Smooth muscle cell (in vitro differentiated cells): ENCODE results near the gene NDUFA11. TPM values are rescaled to one million over a fixed set of nuclear protein-coding genes. Genes with fewer than 3 reads are reported as not detected.

Experiments
- DNase-seq: peaks from one replicate; lab custom pipeline; 2025; ENCODE audit not compliant: unreplicated experiment; lab: John Stamatoyannopoulos, UW
- H2AFZ ChIP-seq: fragments of 200-600 bp; sonication (generic); 2 replicates; pipeline ENCODE4 v1.6.0; 2016; ENCODE audit warnings: antibody characterized with exemption, low read depth, mild to moderate bottlenecking
- H3F3A ChIP-seq: fragments of 200-600 bp; sonication (generic); 2 replicates; pipeline ENCODE4 v1.6.0; 2017; ENCODE audit warnings: antibody characterized with exemption, low read depth
- H3K27ac ChIP-seq: fragments of 200-600 bp; sonication (generic); 2 replicates; pipeline ENCODE4 v1.5.1; 2016; ENCODE audit warnings: low read depth, mild to moderate bottlenecking
- H3K27me3 ChIP-seq: fragments of 200-600 bp; sonication (generic); 2 replicates; pipeline ENCODE4 v1.6.1; 2016; ENCODE audit warnings: low read depth, mild to moderate bottlenecking
- H3K36me3 ChIP-seq: fragments of 200-600 bp; sonication (generic); 2 replicates; pipeline ENCODE4 v1.5.1; 2016; ENCODE audit warnings: low read depth
- H3K4me1 ChIP-seq: fragments of 200-600 bp; sonication (generic); 2 replicates; pipeline ENCODE4 v1.5.1; 2016; ENCODE audit warnings: low read depth
- H3K4me2 ChIP-seq: fragments of 200-600 bp; sonication (generic); 2 replicates; pipeline ENCODE4 v1.6.0; 2016; ENCODE audit warnings: mild to moderate bottlenecking
- H3K4me3 ChIP-seq: fragments of 200-600 bp; sonication (generic); 2 replicates; pipeline ENCODE4 v1.5.1; 2016; ENCODE audit warnings: mild to moderate bottlenecking
- H3K79me2 ChIP-seq: fragments of 200-600 bp; sonication (generic); 2 replicates; pipeline ENCODE4 v1.6.0; 2016; ENCODE audit warnings: low read depth, mild to moderate bottlenecking
- H3K9ac ChIP-seq: fragments of 200-600 bp; sonication (generic); 2 replicates; pipeline ENCODE4 v1.6.0; 2016; ENCODE audit warnings: low read depth
- H3K9me3 ChIP-seq: fragments of 200-600 bp; sonication (generic); replicated peaks from 2 replicates; pipeline ENCODE4 v1.5.1; 2016; ENCODE audit warnings: low read depth
- H4K20me1 ChIP-seq: fragments of 200-600 bp; sonication (generic); 2 replicates; pipeline ENCODE4 v1.6.0; 2016; ENCODE audit warnings: low read depth
- WGBS: methylation state at CpG from one replicate; pipeline ENCODE4 v1.1.7; 2016; ENCODE audit warnings: low lambda C conversion rate; 5-methylcytosine and 5-hydroxymethylcytosine counted together
- polyA plus RNA-seq: library from polyadenylated mRNA; unstranded; fragments of >200 nt; fragmentation: Nextera tagmentation; extraction: Ambion mirVana; gene quantifications from 2 replicates; pipeline ENCODE4 v1.2.1, GENCODE V29; 2016
- total RNA-seq: library from RNA; depleted of rRNA; stranded (reverse); fragments of >200 nt; gene quantifications from 2 replicates; pipeline ENCODE4 v1.2.3, GENCODE V29; 2014
- TF ChIP-seq, protein P1 (sequence below): fragments of 200-600 bp; sonication (generic); IDR thresholded peaks from 2 replicates; pipeline ENCODE4 v1.5.1; 2017; ENCODE audit warnings: borderline replicate concordance, mild to moderate bottlenecking, antibody characterized with exemption; ENCODE audit not compliant: insufficient read depth, poor library complexity, severe bottlenecking

Gene NDUFA11
- total and polyA plus RNA-seq, 2 experiments from 2014 or later: 169 to 493 TPM

DNA sequence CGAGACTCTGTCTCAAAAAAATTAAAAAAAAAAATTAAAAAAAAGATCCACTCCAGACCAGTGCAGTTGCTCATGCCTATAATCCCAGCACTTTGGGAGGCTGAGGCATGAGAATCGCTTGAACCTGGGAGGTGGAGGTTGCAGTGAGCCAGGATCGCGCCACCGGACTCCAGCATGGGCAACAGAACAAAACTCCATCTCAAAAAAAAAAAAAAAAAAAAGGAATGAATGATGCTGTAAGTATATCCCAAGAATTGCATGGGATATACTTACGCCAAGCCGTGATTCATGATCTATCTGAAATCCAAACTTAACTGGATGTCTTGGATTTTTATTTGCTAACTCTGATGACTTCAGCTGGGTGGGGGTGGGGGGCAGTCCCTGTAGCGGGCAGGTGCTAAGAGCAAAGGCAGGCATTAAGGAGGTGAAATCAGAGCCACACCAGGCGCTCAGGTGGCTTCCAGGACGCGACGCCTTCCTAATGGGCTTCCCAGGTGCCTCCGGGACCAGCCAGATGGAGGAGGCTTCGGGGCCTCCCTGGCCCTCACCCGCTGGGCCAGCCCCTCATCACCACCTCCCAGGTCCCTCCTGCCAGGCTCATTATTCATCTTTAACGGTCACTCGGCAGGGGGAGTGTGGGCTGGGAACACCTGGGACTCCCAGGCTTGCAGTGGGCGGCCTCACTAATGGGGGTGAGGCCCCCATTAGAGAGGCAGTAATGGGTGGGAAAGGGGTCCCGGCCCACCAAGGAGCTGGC, 21.9 kb downstream of the NDUFA11 start:
- Histone ChIP-seq H3K36me3 (no peaks in the 10 kb centered on the region), H3K4me1 (peaks cover 10% of the 10 kb centered on the region), H4K20me1 (no peaks in the 10 kb centered on the region), H3K9me3 (no peaks in the 10 kb centered on the region), H3K79me2 (no peaks in the 10 kb centered on the region), H3K4me3 (no peak overlapping the region), H3K9ac (no peak overlapping the region), H3K4me2 (no peak overlapping the region), H3F3A (no peaks in the 10 kb centered on the region), H3K27me3 (no peaks in the 10 kb centered on the region), H2AFZ (no peak overlapping the region), H3K27ac (no peak overlapping the region)
- no peak for DNase-seq
- 82% methylated on average over 19 of the region's 19 CpGs for WGBS
- TF ChIP-seq, protein P1, sequence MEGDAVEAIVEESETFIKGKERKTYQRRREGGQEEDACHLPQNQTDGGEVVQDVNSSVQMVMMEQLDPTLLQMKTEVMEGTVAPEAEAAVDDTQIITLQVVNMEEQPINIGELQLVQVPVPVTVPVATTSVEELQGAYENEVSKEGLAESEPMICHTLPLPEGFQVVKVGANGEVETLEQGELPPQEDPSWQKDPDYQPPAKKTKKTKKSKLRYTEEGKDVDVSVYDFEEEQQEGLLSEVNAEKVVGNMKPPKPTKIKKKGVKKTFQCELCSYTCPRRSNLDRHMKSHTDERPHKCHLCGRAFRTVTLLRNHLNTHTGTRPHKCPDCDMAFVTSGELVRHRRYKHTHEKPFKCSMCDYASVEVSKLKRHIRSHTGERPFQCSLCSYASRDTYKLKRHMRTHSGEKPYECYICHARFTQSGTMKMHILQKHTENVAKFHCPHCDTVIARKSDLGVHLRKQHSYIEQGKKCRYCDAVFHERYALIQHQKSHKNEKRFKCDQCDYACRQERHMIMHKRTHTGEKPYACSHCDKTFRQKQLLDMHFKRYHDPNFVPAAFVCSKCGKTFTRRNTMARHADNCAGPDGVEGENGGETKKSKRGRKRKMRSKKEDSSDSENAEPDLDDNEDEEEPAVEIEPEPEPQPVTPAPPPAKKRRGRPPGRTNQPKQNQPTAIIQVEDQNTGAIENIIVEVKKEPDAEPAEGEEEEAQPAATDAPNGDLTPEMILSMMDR: no peak

DNA sequence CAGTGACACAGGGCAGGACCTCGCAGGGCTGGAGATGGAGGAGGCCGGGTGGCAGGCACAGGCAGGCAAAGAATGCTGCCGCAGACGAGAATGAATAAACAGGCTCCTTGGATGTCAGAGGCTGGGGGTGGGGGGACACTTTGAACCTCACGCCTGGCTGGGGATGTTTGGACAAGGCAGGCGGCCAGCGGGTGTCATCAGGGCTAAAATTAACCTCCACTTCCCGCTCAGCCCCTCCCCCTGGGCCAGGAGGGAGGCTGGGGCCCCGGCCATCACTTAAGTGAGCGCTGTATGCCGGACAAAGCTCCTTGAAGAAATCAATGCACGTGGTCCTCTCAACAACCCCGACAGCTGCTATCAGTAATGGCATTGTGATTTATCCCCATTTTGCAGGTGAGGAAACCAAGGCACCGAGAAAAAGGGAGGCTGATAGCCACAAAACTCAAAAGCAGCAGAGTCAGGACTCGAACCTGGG, 22.9 kb downstream of the NDUFA11 start:
- TF ChIP-seq, protein P1: no peak
- Histone ChIP-seq H3K4me3 (no peak overlapping the region), H3K4me1 (peaks cover 10% of the 10 kb centered on the region), H4K20me1 (no peaks in the 10 kb centered on the region), H3K27me3 (no peaks in the 10 kb centered on the region), H3F3A (no peaks in the 10 kb centered on the region), H3K36me3 (no peaks in the 10 kb centered on the region), H3K9me3 (no peaks in the 10 kb centered on the region), H3K4me2 (peak overlapping the region; percentile 53), H3K9ac (no peak overlapping the region), H2AFZ (no peak overlapping the region), H3K27ac (no peak overlapping the region), H3K79me2 (no peaks in the 10 kb centered on the region)
- peak; percentile 41 for DNase-seq
- WGBS: 24% methylated on average over 15 of the region's 15 CpGs

DNA sequence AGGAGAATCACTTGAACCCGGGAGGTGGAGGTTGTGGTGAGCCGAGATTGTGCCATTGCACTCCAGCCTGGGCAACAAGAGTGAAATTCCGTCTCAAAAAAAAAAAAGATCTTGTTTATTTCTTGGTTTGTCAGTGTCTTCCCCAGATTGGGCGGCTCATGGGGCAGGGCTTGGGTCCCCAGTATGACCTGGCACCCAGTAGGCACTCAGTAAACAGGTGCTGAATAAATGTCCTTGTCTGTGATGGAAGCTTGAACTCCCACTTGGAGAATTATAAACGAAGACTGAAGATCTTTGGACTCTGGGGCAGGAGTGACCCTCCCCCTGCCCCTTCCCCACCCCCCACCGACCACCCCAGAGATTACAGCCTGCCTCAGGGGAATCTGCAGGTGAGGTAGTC, 23.4 kb downstream of the NDUFA11 start:
- H3K4me1 ChIP-seq: peaks cover 10% of the 10 kb centered on the region
- 60% methylated on average over 6 of the region's 6 CpGs for WGBS

More for the DNA sequence above, 23.4 kb downstream of the NDUFA11 start:
- DNase-seq: no peak
- H4K20me1 ChIP-seq: no peaks in the 10 kb centered on the region
- H3F3A ChIP-seq: no peaks in the 10 kb centered on the region
- TF ChIP-seq, protein P1: no peak
- H3K27me3 ChIP-seq: no peaks in the 10 kb centered on the region
- no peak overlapping the region for H3K27ac ChIP-seq
- H3K9me3 ChIP-seq: no peaks in the 10 kb centered on the region
- H3K9ac ChIP-seq: no peak overlapping the region
- no peak overlapping the region for H3K4me3 ChIP-seq
- no peak overlapping the region for H2AFZ ChIP-seq
- H3K79me2 ChIP-seq: no peaks in the 10 kb centered on the region
- no peaks in the 10 kb centered on the region for H3K36me3 ChIP-seq
- H3K4me2 ChIP-seq: peak overlapping the region; percentile 64
